HG03439 (cell line): ENCODE measurements around the gene COQ9.

ENCODE experiments used
- ATAC-seq: cut with Tn5 transposase; IDR thresholded peaks from one replicate; pipeline ENCODE4 v1.9.1; 2021; ENCODE audit warnings: mild to moderate bottlenecking, moderate library complexity; ENCODE audit not compliant: unreplicated experiment

COQ9 gene

DNA sequence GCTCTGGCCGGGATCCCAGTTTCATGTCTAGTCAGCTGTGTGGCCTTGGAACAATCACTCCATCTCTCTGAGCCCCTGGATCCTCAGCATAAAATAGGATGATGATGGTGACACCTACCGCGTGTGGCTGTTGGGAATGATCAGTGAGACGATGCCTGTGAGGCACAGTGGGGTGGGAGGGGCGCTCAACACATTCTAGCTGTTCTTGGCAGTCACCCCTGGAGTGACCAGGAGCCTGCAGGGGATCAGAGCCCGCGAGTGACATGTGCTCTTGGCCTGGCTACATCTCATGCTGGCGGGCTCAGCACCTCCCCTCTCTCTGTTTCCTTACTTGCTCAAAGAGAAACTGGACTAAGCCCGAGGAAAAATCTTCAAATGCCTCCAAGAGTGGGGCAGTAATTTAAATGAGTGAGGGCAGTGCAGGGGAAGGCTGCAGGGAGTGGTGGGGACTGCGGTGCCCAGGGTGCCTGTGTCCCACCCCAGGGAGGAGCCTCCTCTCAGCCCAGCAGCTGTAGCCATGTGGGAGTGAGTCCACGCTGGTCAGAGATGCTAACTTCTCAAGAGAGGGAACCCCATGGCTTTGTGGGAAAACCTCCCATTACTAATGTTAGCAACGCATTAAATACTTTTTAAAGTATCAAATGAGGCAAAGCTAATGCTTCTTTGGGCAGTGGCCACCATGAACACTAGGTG, 62.1 kb downstream of the COQ9 start:
- no peak for ATAC-seq

DNA sequence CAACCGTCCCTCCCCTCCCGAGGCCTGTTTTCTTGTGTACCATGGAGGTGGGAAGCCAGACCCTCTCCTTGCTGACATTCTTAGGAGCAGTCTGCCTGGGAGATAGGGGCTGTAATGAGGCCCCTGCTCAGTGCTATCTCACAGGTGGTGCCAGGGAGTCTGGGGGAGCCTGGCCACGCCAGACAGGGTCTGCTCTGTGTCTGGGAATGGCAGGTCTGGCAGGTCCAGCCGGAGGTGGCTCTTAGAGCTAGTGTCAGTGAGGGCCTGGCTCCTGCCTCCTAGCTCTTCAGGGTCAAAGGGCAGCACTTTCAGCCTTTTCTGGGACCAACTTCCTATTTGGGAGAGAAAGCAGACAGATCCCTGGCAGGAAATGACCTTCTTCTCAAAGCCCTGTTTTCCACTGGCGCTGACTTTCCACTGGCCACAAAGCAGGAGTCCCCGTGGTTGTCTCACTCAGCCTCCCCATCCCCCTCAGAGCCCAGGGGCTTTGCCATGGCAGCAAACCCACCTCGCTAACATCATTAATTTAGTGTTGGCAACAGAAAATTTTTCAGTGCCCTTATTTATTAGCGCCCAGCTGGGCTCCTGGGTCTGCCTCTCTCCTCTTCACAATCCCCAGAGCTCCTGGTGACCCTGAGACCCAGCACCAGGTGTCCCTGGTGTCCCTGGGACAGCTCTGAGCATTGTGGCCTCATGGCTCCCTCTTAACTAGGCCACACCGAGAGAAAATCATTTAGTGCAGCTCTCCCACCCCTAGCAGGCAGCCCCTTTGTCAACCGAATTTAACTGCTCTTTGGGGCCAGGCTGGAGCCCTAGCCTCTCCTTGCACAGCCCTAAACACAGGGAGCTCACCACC, 63.0 kb downstream of the COQ9 start:
- no peak for ATAC-seq
